8988T (cell line): ENCODE data around the gene HDAC7.

Experiments used
- DNase-seq: peaks from one replicate; pipeline ENCODE4 v3.0.0; 2011

The HDAC7 gene

GRCh38 chr12:47819896-47820630, at the start of gene HDAC7:
TSS of gene HDAC7 (minus strand) at chr12:47819903. CDS start at chr12:47819785, 118 bp downstream.
- DNase-seq: peak; percentile 95

GRCh38 chr12:47868552-47869031, 48.9 kb upstream of the HDAC7 start:
- no peak for DNase-seq

GRCh38 chr12:47868041-47868440, 48.3 kb upstream of the HDAC7 start:
- DNase-seq: no peak

GRCh38 chr12:47867495-47867941, 47.8 kb upstream of the HDAC7 start:
- DNase-seq: no peak

DNA sequence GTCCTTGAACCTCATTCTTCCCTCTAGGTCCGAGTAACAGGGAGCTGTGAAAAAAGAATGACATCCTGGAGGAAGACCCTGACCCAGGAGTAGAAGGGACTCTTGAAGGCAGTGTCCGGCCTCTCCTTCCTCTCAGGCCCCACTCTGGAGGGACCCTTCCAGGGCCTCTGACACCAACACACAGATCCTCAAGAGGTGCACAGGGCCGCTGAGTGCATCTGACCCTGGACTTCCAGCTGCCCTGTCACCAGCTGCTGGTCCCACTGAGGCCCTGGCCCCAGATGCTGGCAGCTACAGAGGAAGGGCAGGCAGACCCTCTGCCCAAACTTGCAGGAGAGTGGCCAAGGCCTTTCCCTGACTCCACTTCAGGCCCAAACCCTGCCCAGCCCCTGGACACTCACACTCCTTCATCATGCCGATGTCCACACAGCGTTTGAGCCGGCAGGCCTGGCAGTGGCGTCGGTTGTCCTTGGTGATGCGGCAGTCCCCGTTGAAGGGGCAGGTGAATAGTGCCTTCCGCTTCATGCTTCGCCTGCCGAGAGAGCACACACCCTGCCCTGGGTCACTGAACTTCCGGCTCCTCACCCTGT, 45.0 kb upstream of the HDAC7 start:
- no peak for DNase-seq

- no peak for DNase-seq
Observed at GRCh38 chr12:47863985-47864384, 44.3 kb upstream of the HDAC7 start.

DNA sequence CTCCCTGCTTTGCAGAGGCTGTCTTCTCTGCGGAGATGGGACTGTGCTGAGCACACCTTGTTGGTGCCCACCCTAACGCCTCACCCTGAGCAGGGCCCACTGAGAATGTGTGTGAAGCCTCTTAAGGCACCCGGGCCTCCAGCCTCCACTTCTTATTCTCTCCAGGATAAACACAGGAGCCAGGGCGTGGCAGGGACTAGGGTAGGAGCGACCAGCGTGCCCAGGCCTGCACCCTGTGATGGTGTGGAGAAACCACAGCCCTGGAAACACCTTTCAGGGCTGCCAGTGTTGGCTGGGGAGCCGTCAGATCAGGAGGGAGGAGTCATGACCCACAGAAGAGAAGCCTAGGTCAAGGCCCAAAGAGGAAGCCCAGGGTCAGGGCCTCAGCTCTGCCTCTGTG, 43.8 kb upstream of the HDAC7 start:
- DNase-seq: no peak

DNA sequence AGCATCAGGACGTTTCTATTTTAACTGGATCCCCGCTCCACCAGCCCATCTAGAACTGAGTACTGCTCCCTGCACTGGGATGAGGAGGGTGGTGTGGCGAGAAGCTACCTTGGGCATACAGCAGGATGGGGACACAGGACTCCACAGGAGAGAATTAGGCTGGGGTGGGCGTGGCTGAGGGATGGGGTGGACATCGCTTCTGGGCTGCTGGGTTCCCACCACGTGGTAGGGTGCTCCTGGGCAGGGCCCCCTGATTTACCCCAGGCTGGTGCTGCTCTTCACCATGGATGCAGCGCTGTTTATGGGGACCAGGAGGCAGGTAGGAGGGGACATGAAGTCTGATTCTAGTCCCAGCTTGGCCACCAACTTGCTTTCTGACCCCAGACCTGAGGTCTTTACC, 43.2 kb upstream of the HDAC7 start:
- DNase-seq: no peak

DNA sequence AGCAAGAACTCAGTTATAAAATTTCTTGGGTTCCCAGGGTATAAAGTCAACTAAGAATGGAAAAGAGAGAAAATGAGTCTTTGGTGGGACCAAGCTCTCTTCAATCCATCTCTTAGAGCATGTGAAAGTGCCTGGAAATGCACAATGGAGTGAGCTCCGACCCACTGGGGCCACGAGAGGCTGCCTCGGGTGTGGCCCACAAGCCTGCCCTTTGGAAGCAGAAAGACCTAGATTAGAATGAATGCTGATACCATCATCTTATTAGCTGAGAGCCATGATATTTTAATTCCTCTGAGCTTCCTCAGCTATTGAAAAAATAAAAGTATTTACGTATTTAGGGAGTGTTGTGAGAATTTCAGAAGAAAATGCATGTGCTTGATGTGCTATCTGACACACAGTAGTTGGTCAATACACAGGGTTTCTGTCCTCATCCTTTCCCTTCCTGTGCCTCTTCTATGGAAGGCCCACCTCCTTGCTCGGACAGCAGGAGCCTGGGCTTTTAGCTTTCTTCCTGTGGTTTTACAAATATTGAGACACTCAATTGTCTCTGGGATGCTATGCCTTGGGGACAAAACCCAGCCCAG, 42.6 kb upstream of the HDAC7 start:
- no peak for DNase-seq

GRCh38 chr12:47860873-47861272, 41.2 kb upstream of the HDAC7 start:
- no peak for DNase-seq

- no peak for DNase-seq
Observed at GRCh38 chr12:47860279-47860841, 40.7 kb upstream of the HDAC7 start.

GRCh38 chr12:47858511-47859266, 39.0 kb upstream of the HDAC7 start:
- DNase-seq: no peak

- no peak for DNase-seq
Observed at GRCh38 chr12:47856721-47857575, 37.2 kb upstream of the HDAC7 start.

GRCh38 chr12:47856094-47856493, 36.4 kb upstream of the HDAC7 start:
- no peak for DNase-seq

DNA sequence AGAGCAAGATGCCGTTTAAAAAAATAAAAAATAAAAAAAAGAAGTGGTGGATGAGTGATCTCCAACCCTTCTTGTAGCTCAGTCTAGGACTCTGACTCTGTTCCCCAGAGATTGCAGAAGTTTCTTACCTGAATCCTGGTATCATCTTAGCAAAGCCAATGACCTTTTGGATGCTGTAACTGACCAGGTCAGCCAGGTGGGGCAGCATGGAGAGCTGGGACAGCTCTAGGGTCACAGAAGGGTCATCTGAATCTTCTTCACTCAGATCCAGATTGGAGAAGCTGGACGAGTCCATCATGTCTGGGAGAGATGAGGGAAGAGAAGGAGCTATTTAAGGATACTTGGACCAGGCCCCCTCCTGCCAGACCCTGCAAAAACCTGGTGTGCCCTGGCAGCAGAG, 35.8 kb upstream of the HDAC7 start:
- no peak for DNase-seq

GRCh38 chr12:47854531-47854930, 34.8 kb upstream of the HDAC7 start:
- peak; percentile 0 for DNase-seq

DNA sequence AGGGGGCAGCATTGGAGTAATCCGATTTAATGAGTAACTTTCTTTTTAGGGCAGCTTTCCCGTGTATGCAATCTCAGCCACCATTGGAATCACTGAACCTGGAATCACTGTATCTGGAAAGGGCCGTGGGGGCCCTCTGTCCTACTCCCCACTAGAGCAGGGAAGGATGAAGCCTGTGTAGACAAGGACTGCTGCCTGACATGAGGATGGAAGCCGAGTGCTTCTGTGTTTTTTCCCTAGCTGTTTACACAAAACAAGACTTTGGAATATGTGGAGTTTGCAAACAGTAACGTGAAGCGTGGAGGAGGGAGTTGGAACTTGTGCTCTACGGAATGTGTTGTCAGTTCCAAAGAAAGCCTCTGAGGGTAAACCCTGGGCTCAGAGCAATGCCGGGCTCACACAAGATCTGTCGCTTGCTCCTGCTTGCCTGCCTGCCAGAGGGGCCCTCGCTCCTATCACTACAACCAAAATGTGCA, 32.4 kb upstream of the HDAC7 start:
- no peak for DNase-seq

DNA sequence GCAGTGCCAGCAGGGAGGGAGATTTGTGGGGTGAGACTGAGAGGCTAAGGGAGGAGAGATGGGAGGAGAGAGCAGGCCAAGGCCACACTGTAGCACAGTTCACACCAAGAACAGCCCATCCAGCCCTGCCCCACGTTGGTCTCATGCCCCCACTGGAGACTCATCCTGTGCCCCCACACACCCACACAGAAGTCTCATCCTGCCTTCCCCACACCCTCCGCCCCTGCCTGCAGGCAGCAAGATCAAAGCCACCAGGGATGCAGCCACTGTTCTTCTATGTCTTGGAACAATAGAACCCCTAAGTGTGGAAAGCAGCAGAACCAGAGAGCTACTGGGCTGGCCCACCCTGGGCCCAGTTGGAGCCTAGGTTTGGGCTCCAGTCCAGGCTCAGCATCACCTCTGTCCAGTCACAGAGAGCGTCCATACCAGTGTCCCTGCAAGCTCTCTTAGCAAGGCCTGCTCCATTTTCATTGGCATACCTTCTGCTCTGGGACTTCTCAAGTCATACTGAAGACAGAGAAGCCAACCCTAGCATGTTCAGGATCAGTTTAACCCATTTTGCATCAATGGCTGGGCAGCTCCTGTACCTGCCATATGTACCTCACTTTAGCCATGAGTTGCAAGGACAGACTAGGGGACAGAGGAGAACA, 31.7 kb upstream of the HDAC7 start:
- no peak for DNase-seq

- no peak for DNase-seq
Observed at GRCh38 chr12:47850153-47851084, 30.7 kb upstream of the HDAC7 start.

DNA sequence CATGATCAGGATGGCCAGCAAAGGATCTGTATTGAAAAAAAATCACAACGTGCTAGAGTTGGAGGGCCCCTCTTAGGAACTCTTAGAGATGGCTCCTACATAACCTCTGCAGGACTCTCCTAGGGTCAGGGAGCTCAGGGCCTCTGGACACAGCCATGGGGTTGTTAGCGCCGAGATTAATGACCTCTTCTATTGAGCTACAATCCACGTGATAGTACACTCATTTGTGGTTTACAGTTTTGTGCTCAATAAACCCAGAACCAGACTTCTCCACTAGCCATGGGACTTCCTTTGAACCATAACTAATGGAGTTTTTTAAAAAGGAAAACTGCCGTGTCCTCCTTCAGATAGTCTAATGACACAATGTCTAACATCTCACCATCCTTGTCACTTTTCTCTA, 29.6 kb upstream of the HDAC7 start:
- DNase-seq: no peak
